GM10266 (cell line): Measurements from ENCODE around the gene RGL3.

Source experiments
- DNase-seq: peaks from one replicate; pipeline ENCODE4 v3.0.0; 2012; ENCODE audit errors: extremely low spot score
- CTCF ChIP-seq: IDR thresholded peaks from 2 replicates; pipeline ENCODE4 v1.5.1; 2012; ENCODE audit warnings: mild to moderate bottlenecking, low read depth; ENCODE audit not compliant: control insufficient read depth, insufficient read depth; ENCODE audit errors: missing control alignments

Gene RGL3

GRCh38 chr19:11375143-11375948 lies 43.8 kb downstream of the RGL3 start:
- no peak for TF ChIP-seq CTCF

GRCh38 chr19:11374433-11375142 lies 44.5 kb downstream of the RGL3 start, which contains the start of gene SWSAP1:
Gene SWSAP1, plus strand, starts transcription at chr19:11374666. Its CDS starts 15 bp downstream, at chr19:11374681.
- TF ChIP-seq CTCF, result no peak
- DNase-seq, result peak; percentile 98

More at GRCh38 chr19:11375143-11375948, 43.8 kb downstream of the RGL3 start:
- no peak for DNase-seq

- DNase-seq, result no peak
- TF ChIP-seq CTCF, result no peak
Observed at GRCh38 chr19:11373885-11374432, 45.2 kb downstream of the RGL3 start.

- no peak for TF ChIP-seq CTCF
- DNase-seq, result no peak
Observed at GRCh38 chr19:11373166-11373884, 45.8 kb downstream of the RGL3 start.

GRCh38 chr19:11370744-11371143 lies 48.4 kb downstream of the RGL3 start:
- TF ChIP-seq CTCF, result no peak
- DNase-seq, result no peak

GRCh38 chr19:11367528-11367927 lies 51.6 kb downstream of the RGL3 start:
- no peak for DNase-seq
- no peak for TF ChIP-seq CTCF
